ENCODE data around the gene CYBA. TPM values are rescaled to one million over a fixed set of nuclear protein-coding genes. Genes with fewer than 3 reads are reported as not detected.

CYBA gene
- total RNA-seq, 2 donors from 2014 or later = 71.4 to 168 TPM

DNA sequence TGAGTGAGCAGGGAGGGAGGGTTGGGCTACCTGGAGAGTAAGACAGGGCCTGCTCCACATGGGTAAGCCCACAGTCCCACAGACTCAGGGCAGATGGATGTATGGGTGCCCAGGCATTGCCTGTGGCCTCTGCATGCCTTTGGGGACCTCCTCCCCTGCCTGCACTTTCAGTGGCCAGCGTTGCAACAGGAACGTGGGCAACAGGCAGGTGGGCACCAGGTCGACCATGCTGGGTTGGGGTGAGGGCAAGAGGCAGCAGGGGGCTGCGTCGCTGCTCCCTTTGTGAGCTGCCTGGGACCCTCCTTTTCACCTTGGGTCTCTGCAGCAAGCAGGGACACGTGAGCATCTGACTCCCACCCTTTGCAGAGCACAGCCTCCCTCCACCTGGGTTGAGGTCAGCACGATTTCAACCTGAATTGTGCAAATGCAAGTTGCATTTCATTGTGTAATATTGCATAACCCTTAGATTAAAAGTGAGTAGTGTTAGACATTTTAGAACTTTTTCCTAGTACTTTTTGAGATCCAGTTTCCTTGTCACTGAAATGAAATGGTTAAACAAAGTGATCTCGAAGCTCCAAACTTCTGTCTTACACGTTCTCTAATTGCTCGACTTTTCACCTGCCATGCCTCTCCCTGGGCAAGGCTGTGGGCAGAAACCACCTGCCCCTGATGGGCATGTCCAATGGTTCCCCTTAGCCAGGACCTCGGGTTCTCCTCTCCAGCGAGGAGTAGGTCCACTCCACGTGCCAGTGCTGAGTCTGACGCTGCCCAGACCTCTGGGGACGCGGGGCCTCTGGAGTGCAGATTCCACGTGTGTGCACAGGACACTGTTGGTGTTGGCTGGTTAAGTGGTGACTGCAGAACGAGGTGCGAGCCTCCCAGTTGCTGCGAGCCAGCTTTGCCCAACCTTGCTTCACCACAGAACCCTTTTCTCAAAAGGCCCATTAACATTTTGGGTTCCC is 45.4 kb downstream of the CYBA start:
- no peak for DNase-seq (ENCODE audit: low spot score)

DNA sequence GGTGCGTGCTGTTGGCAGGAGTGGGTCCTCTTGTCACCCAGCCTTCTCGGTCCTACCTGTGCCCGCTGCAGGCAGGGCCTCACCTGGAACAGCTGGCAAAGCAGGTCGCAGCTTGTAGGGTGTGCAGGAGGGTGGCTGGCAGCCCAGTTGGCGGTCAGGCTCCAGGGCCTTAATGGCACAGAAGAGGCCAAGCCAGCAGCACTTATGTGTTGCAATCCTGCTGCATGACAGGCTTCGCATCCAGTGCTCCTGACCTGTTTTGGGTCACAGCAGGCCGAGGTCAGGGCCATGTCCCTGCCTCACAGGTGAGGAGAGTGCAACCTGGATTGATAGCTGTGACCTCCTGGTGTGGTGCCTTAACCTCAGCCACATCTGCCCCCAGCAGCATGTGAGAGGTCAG is 48.8 kb downstream of the CYBA start:
- no peak for DNase-seq (ENCODE audit: low spot score)
- intact Hi-C loops (cut with DNase I) = no loop called here

More for the DNA sequence above, 45.4 kb downstream of the CYBA start:
- intact Hi-C loops (cut with DNase I) = loop anchor here in 1 of 2 donors (5.0 kb wide), 1 partner anchor 257 kb away; no protein-coding TSS in a partner anchor

DNA sequence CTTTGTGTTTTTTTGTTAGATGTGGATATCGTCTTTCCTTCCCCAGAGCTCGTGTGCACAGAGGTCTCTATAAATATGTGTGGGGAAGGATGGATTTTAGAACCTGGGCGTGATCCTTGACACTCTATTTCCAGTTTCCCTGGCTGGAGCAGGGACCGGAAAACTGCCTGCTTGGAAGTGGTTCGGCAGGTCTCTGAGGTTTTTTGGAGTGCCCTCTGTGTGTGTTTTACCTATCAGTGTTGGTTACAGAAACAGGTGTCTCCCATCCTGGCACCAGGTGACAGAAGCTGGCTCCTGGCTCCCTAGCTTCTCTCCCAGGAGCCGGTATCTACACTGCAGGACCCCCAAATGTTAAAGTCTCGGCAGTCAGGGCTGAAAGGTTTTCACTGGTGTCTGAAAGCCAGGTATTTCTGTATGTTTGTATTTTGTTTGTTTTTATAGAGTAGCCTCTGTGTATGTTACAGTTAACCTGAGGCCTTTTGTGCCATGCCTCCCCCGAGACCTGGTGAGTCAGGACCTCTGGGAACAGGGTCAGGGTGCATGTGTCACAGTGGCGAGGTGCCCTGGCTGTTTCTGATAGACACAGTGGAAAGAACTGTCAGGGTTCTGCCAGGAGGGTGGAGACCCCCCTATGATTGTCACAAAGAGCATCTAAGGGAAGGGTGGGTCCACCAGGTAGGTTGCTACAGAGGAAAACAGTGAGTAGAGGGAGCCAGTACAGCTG is 49.4 kb downstream of the CYBA start:
- DNase-seq (ENCODE audit: low spot score) = no peak
- intact Hi-C loops (cut with DNase I) = no loop called here

DNA sequence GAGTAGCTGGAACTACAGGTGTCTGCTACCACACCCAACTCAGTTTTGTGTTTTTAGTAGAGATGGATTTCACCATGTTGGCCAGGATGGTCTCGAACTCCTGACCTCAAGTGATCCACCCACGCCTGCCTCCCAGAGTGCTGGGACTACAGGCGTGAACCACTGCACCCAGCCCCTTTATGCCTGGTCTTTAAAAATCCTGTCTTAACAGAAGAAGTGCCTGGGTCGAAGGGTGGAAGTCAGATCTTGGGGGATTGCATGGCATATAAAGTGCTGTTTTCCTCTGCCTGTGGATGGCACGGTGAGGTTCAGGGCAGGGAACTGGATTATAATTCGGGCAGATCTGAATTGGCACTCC is 50.3 kb downstream of the CYBA start:
- intact Hi-C loops (cut with DNase I) = no loop called here
- no peak for DNase-seq (ENCODE audit: low spot score)

GRCh38 chr16:88599825-88600538 is 50.9 kb downstream of the CYBA start:
- no peak for DNase-seq (ENCODE audit: low spot score)
- intact Hi-C loops (cut with DNase I) = no loop called here

DNA sequence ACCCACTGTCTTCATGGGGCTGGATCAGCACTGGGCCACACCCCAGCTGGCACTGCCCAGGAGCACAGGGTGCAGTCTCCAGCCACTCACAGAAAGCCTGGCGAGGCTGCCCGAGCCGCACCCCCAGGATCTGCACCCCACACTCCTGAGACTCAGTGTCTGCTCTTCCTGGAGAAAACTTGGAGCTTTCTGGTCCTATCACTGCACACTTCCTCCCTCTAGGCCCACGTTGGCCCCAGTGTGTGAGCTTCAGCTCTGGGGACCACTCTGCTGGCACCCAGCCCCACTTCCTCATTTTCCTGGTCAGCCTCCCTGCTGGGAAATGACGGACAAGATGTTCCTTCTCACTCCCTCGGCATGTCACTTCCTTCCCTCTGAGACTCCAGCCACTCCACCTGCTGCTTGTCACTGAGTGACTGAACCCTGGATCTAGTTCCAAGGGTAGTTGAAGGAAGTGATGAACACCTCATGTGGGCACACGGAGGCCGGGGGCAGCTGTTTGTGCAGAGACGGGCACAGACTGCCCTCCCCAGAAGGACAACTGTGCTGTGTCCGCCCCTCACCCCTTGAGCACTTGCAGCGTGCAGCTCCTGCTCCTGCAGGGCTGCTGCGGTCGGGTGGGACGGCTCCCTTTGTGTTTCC is 51.6 kb downstream of the CYBA start:
- peak; percentile 94 for DNase-seq (ENCODE audit: low spot score)
- intact Hi-C loops (cut with DNase I) = no loop called here

GRCh38 chr16:88597856-88598491 is 52.9 kb downstream of the CYBA start:
- intact Hi-C loops (cut with DNase I) = no loop called here
- DNase-seq (ENCODE audit: low spot score) = no peak

- DNase-seq (ENCODE audit: low spot score) = no peak
- intact Hi-C loops (cut with DNase I) = no loop called here
Observed at GRCh38 chr16:88596483-88596882, 54.4 kb downstream of the CYBA start.

- DNase-seq (ENCODE audit: low spot score) = no peak
- intact Hi-C loops (cut with DNase I) = no loop called here
Observed at GRCh38 chr16:88595921-88596320, 54.9 kb downstream of the CYBA start.

GRCh38 chr16:88595101-88595500 is 55.8 kb downstream of the CYBA start:
- DNase-seq (ENCODE audit: low spot score) = no peak

GRCh38 chr16:88593910-88594309 is 56.9 kb downstream of the CYBA start:
- DNase-seq (ENCODE audit: low spot score) = no peak
- intact Hi-C loops (cut with DNase I) = no loop called here

More at GRCh38 chr16:88595101-88595500, 55.8 kb downstream of the CYBA start:
- intact Hi-C loops (cut with DNase I) = no loop called here

DNA sequence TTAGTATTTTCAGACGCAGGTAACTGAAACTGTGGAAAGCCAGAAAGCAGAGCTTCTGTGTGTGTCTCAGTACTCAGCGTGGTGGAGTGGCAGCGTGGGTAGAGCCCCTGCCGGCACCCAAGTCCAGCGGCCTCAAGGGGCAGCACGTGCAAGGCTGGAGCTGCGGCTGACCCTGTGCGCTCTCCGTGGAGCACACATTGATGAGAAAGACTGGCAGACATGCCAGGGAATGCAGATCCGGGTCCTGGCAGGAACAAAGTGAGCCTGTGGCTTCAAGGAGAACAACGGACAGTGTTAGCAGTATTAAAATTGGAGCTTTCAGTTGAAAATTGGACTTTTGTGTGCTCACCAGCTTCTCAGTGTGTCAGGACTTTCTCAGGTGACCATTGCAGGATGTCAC is 57.4 kb downstream of the CYBA start:
- no peak for DNase-seq (ENCODE audit: low spot score)
- intact Hi-C loops (cut with DNase I) = no loop called here

Other genes starting within 250 kb of the CYBA start
- 1 to 10 TPM; 4.0 to 4.3 TPM for gene ZFPM1, start 197.8 kb downstream of the CYBA start, total RNA-seq
- 10 to 100 TPM; 23.2 to 29.1 TPM for gene ZC3H18, start 80.7 kb downstream of the CYBA start, total RNA-seq
- not detected for gene IL17C, start 12.5 kb downstream of the CYBA start, total RNA-seq
- gene MVD, start 12.0 kb upstream of the CYBA start, total RNA-seq = 10 to 100 TPM; 21.6 to 22.6 TPM
- under 1 TPM; 0.43 to 0.56 TPM for gene SNAI3, start 35.5 kb upstream of the CYBA start, total RNA-seq
- gene RNF166, start 55.4 kb upstream of the CYBA start, total RNA-seq = 10 to 100 TPM; 16.8 to 19.0 TPM
- gene CTU2, start 55.5 kb upstream of the CYBA start, total RNA-seq = 10 to 100 TPM; 17.2 to 20.4 TPM
- 100 to 1,000 TPM in 1 of 2 donors, 10 to 100 TPM in 1; 99.3 to 103 TPM for gene PIEZO1, start 134.2 kb upstream of the CYBA start, total RNA-seq
- 1 to 10 TPM in 1 of 2 donors, under 1 TPM in 1; 0.57 to 2.0 TPM for gene CDT1, start 152.7 kb upstream of the CYBA start, total RNA-seq
- 10 to 100 TPM; 73.1 to 92.8 TPM for gene APRT, start 160.9 kb upstream of the CYBA start, total RNA-seq
- gene GALNS, start 205.9 kb upstream of the CYBA start, total RNA-seq = 10 to 100 TPM; 17.2 to 24.9 TPM
- 10 to 100 TPM; 28.7 to 47.9 TPM for gene TRAPPC2L, start 206.1 kb upstream of the CYBA start, total RNA-seq
- gene PABPN1L, start 215.6 kb upstream of the CYBA start, total RNA-seq = not detected

All from posterior vena cava (tissue), 2 donors.